HG03097 (cell line): Measurements from ENCODE around the gene HOXB1.

Source experiments
- ATAC-seq: cut with Tn5 transposase; IDR thresholded peaks from one replicate; pipeline ENCODE4 v1.9.1; 2021; ENCODE audit not compliant: unreplicated experiment, low FRiP score

HOXB1 gene

GRCh38 chr17:48555258-48556228 lies 24.7 kb upstream of the HOXB1 start:
- no peak for ATAC-seq

GRCh38 chr17:48554412-48555257 lies 23.8 kb upstream of the HOXB1 start:
- ATAC-seq = no peak

- no peak for ATAC-seq
Measured at GRCh38 chr17:48553826-48554225, 23.0 kb upstream of the HOXB1 start.

- ATAC-seq = no peak
Measured at GRCh38 chr17:48553190-48553547, 22.4 kb upstream of the HOXB1 start.

- ATAC-seq = no peak
Measured at GRCh38 chr17:48552466-48553189, 21.8 kb upstream of the HOXB1 start.

- ATAC-seq = no peak
Measured at GRCh38 chr17:48551596-48552465, 21.0 kb upstream of the HOXB1 start.

- no peak for ATAC-seq
Measured at GRCh38 chr17:48551214-48551555, 20.4 kb upstream of the HOXB1 start.

- no peak for ATAC-seq
Measured at GRCh38 chr17:48550502-48551213, 19.8 kb upstream of the HOXB1 start.

GRCh38 chr17:48549914-48550501 lies 19.2 kb upstream of the HOXB1 start:
- ATAC-seq = no peak

GRCh38 chr17:48549281-48549630 lies 18.4 kb upstream of the HOXB1 start:
- ATAC-seq = no peak

GRCh38 chr17:48548523-48549280 lies 17.9 kb upstream of the HOXB1 start:
- no peak for ATAC-seq

- no peak for ATAC-seq
Measured at GRCh38 chr17:48547808-48548522, 17.2 kb upstream of the HOXB1 start.

- no peak for ATAC-seq
Measured at GRCh38 chr17:48546924-48547807, 16.4 kb upstream of the HOXB1 start.

GRCh38 chr17:48546137-48546923 lies 15.5 kb upstream of the HOXB1 start:
- ATAC-seq = no peak

GRCh38 chr17:48545539-48545938 lies 14.7 kb upstream of the HOXB1 start:
- no peak for ATAC-seq

- no peak for ATAC-seq
Measured at GRCh38 chr17:48545022-48545375, 14.2 kb upstream of the HOXB1 start, which contains the start of gene HOXB2. Gene HOXB2, minus strand, starts transcription at chr17:48545109. Its CDS starts 198 bp downstream, at chr17:48544911.
